GM10847 (cell line): ENCODE data around the gene ARHGAP6.

Source experiments
- POLR2A ChIP-seq: IDR thresholded peaks from 2 replicates; pipeline ENCODE4 v1.6.1; 2011; ENCODE audit not compliant: insufficient read length; ENCODE audit errors: extremely low read depth

ARHGAP6 gene

GRCh38 chrX:11414091-11414490 lies 251.6 kb downstream of the ARHGAP6 start:
- no peak for TF ChIP-seq POLR2A

GRCh38 chrX:11412715-11413623 lies 252.8 kb downstream of the ARHGAP6 start:
- no peak for TF ChIP-seq POLR2A

- no peak for TF ChIP-seq POLR2A
Measured at GRCh38 chrX:11409957-11410356, 255.8 kb downstream of the ARHGAP6 start.

- TF ChIP-seq POLR2A: no peak
Measured at GRCh38 chrX:11408783-11409182, 256.9 kb downstream of the ARHGAP6 start.

- TF ChIP-seq POLR2A: no peak
Measured at GRCh38 chrX:11408109-11408405, 257.7 kb downstream of the ARHGAP6 start.

GRCh38 chrX:11407331-11408108 lies 258.2 kb downstream of the ARHGAP6 start:
- no peak for TF ChIP-seq POLR2A

GRCh38 chrX:11406109-11406765 lies 259.5 kb downstream of the ARHGAP6 start:
- no peak for TF ChIP-seq POLR2A

GRCh38 chrX:11403631-11404030 lies 262.1 kb downstream of the ARHGAP6 start:
- TF ChIP-seq POLR2A: no peak

- no peak for TF ChIP-seq POLR2A
Measured at GRCh38 chrX:11401966-11402365, 263.8 kb downstream of the ARHGAP6 start.

- TF ChIP-seq POLR2A: no peak
Measured at GRCh38 chrX:11399489-11400094, 266.1 kb downstream of the ARHGAP6 start.

GRCh38 chrX:11398785-11399184 lies 266.9 kb downstream of the ARHGAP6 start:
- TF ChIP-seq POLR2A: no peak

- TF ChIP-seq POLR2A: no peak
Measured at GRCh38 chrX:11398139-11398538, 267.6 kb downstream of the ARHGAP6 start.

GRCh38 chrX:11397680-11398079 lies 268.0 kb downstream of the ARHGAP6 start:
- no peak for TF ChIP-seq POLR2A

- no peak for TF ChIP-seq POLR2A
Measured at GRCh38 chrX:11395859-11396258, 269.9 kb downstream of the ARHGAP6 start.

GRCh38 chrX:11393949-11394654 lies 271.6 kb downstream of the ARHGAP6 start:
- TF ChIP-seq POLR2A: no peak

- no peak for TF ChIP-seq POLR2A
Measured at GRCh38 chrX:11386812-11387211, 278.9 kb downstream of the ARHGAP6 start.
